HG02798 (cell line): ENCODE results near the gene PINLYP.
"Not testable (repeated sequence)": the region's sequence is repeated elsewhere in the genome, so short reads cannot be mapped to it uniquely, and the experiment has no call there.

Source experiments
- ATAC-seq: cut with Tn5 transposase; IDR thresholded peaks from one replicate; pipeline ENCODE4 v1.9.1; 2021; ENCODE audit warnings: mild to moderate bottlenecking; ENCODE audit not compliant: unreplicated experiment, poor library complexity

PINLYP gene

GRCh38 chr19:43598445-43599240, 23.0 kb downstream of the PINLYP start:
- no peak for ATAC-seq

- no peak for ATAC-seq
These were observed 24.2 kb downstream of the PINLYP start for GRCh38 chr19:43599635-43600295.

GRCh38 chr19:43600326-43600725, 24.7 kb downstream of the PINLYP start:
- ATAC-seq: not testable (repeated sequence)

- no peak for ATAC-seq
These were observed 30.4 kb downstream of the PINLYP start for GRCh38 chr19:43605875-43606568.

- no peak for ATAC-seq
These were observed 31.1 kb downstream of the PINLYP start for GRCh38 chr19:43606569-43607229.

GRCh38 chr19:43607238-43608205, 31.9 kb downstream of the PINLYP start:
- no peak for ATAC-seq

- no peak for ATAC-seq
These were observed 34.3 kb downstream of the PINLYP start for GRCh38 chr19:43609872-43610271.

- no peak for ATAC-seq
These were observed 34.9 kb downstream of the PINLYP start for GRCh38 chr19:43610493-43610892.

- no peak for ATAC-seq
These were observed 36.2 kb downstream of the PINLYP start, which contains the start of gene SRRM5 for GRCh38 chr19:43611788-43612187. SRRM5 (plus strand) TSS chr19:43612088; CDS start chr19:43612122, 34 bp downstream.

GRCh38 chr19:43612374-43612773, 36.8 kb downstream of the PINLYP start:
- no peak for ATAC-seq

- ATAC-seq: no peak
These were observed 40.7 kb downstream of the PINLYP start for GRCh38 chr19:43616306-43616705.

- ATAC-seq: no peak
These were observed 41.4 kb downstream of the PINLYP start for GRCh38 chr19:43616954-43617353.

GRCh38 chr19:43618921-43619261, 43.3 kb downstream of the PINLYP start:
- peak; percentile 11 for ATAC-seq

- ATAC-seq: peak; percentile 89
These were observed 43.9 kb downstream of the PINLYP start, which contains the start of gene ZNF428 for GRCh38 chr19:43619262-43620060. ZNF428 (minus strand) TSS chr19:43619629; CDS start chr19:43614304, 5,325 bp downstream.

GRCh38 chr19:43620061-43621001, 44.7 kb downstream of the PINLYP start:
- no peak for ATAC-seq

- ATAC-seq: no peak
These were observed 46.5 kb downstream of the PINLYP start for GRCh38 chr19:43622070-43622469.

GRCh38 chr19:43622956-43623355, 47.4 kb downstream of the PINLYP start:
- no peak for ATAC-seq
